Measurements from ENCODE around the gene CUTA.

The CUTA gene

GRCh38 chr6:33442283-33442682 lies 24.4 kb upstream of the CUTA start:
- TF ChIP-seq CTCF (IDR thresholded peaks at IDR 0.05; ENCODE audit: unreplicated experiment in 3 of 3): no peak
- no peaks in the 10 kb centered on the region for H3K4me1 Mint-ChIP-seq
- H3K9me3 Mint-ChIP-seq: no peaks in the 10 kb centered on the region
- peaks cover 73% of the 10 kb centered on the region for H3K36me3 Mint-ChIP-seq (ENCODE audit: low read depth)
- no peak overlapping the region for H3K27ac Mint-ChIP-seq
- no peak overlapping the region for H3K4me3 Mint-ChIP-seq
- H3K27me3 Mint-ChIP-seq (ENCODE audit: low read depth): no peaks in the 10 kb centered on the region

GRCh38 chr6:33441457-33441856 lies 23.6 kb upstream of the CUTA start:
- H3K36me3 Mint-ChIP-seq (ENCODE audit: low read depth): peaks cover 74% of the 10 kb centered on the region
- H3K27ac Mint-ChIP-seq: no peak overlapping the region
- no peaks in the 10 kb centered on the region for H3K27me3 Mint-ChIP-seq (ENCODE audit: low read depth)
- H3K4me1 Mint-ChIP-seq: no peaks in the 10 kb centered on the region
- TF ChIP-seq CTCF (IDR thresholded peaks at IDR 0.05; ENCODE audit: unreplicated experiment in 3 of 3): no peak
- no peaks in the 10 kb centered on the region for H3K9me3 Mint-ChIP-seq
- no peak overlapping the region for H3K4me3 Mint-ChIP-seq

- H3K9me3 Mint-ChIP-seq: no peaks in the 10 kb centered on the region
- H3K36me3 Mint-ChIP-seq (ENCODE audit: low read depth): peaks cover 75% of the 10 kb centered on the region
- no peak overlapping the region for H3K4me3 Mint-ChIP-seq
- no peaks in the 10 kb centered on the region for H3K27me3 Mint-ChIP-seq (ENCODE audit: low read depth)
- H3K27ac Mint-ChIP-seq: no peak overlapping the region
- H3K4me1 Mint-ChIP-seq: no peaks in the 10 kb centered on the region
- no peak for TF ChIP-seq CTCF (IDR thresholded peaks at IDR 0.05; ENCODE audit: unreplicated experiment in 3 of 3)
Measured at GRCh38 chr6:33440649-33441309, 22.9 kb upstream of the CUTA start.

GRCh38 chr6:33439956-33440648 lies 22.2 kb upstream of the CUTA start:
- Mint-ChIP-seq H3K36me3 (ENCODE audit: low read depth) (peaks cover 78% of the 10 kb centered on the region), H3K4me3 (no peak overlapping the region), H3K27me3 (ENCODE audit: low read depth) (no peaks in the 10 kb centered on the region), H3K9me3 (no peaks in the 10 kb centered on the region), H3K4me1 (no peaks in the 10 kb centered on the region), H3K27ac (no peak overlapping the region)
- no peak for TF ChIP-seq CTCF (IDR thresholded peaks at IDR 0.05; ENCODE audit: unreplicated experiment in 3 of 3)

GRCh38 chr6:33438978-33439594 lies 21.2 kb upstream of the CUTA start:
- Mint-ChIP-seq H3K27ac (no peak overlapping the region), H3K4me3 (no peak overlapping the region), H3K36me3 (ENCODE audit: low read depth) (peaks cover 71% of the 10 kb centered on the region), H3K27me3 (ENCODE audit: low read depth) (no peaks in the 10 kb centered on the region), H3K4me1 (peaks cover 3% of the 10 kb centered on the region), H3K9me3 (no peaks in the 10 kb centered on the region)
- no peak for TF ChIP-seq CTCF (IDR thresholded peaks at IDR 0.05; ENCODE audit: unreplicated experiment in 3 of 3)

All from nephron (organoid).